PC-3 (cell line): ENCODE data around the gene CRTAC1. TPM values are rescaled to one million over a fixed set of nuclear protein-coding genes. Genes with fewer than 3 reads are reported as not detected.

Experiments
- ATAC-seq: fragments of 200-7000 bp; cut with Tn5 transposase; 2 replicates; pipeline ENCODE4 v1.9.1; 2020; ENCODE audit warnings: mild to moderate bottlenecking, moderate library complexity
- BruUV-seq: library from RNA; stranded (reverse); fragments of 400-500 nt; replicated peaks from 2 replicates; lab custom pipeline; 2021; lab: Mats Ljungman, UMichigan
- CTCF ChIA-PET: fragments of 300-600 bp; sonication (Branson Sonifier 250); formaldehyde crosslinking; loops from one replicate; lab custom pipeline; 2022; ENCODE audit warnings: antibody characterized with exemption; lab: Charles Lee
- POLR2A ChIA-PET: fragments of 300-600 bp; sonication (Branson Sonifier 250); formaldehyde crosslinking; loops from one replicate; lab custom pipeline; 2022; ENCODE audit warnings: antibody characterized with exemption; ENCODE audit not compliant: unreplicated experiment; lab: Charles Lee
- DNase-seq: peaks from one replicate; pipeline ENCODE4 v3.0.0-alpha.2; 2015
- H2AFZ ChIP-seq: fragments of 300-600 bp; sonication (generic); 2 replicates; pipeline ENCODE4 v1.6.0; 2016; ENCODE audit warnings: antibody characterized with exemption, low read length
- H3F3A ChIP-seq: fragments of 300-600 bp; sonication (generic); one replicate; pipeline ENCODE4 v1.6.0; 2017; ENCODE audit warnings: antibody characterized with exemption, low read length, control low read depth, mild to moderate bottlenecking; ENCODE audit not compliant: unreplicated experiment
- H3K27ac ChIP-seq: fragments of 300-600 bp; sonication (generic); 2 replicates; pipeline ENCODE4 v1.5.1; 2016; ENCODE audit warnings: mild to moderate bottlenecking, low read length
- H3K27me3 ChIP-seq: fragments of 300-600 bp; sonication (generic); 2 replicates; pipeline ENCODE4 v1.6.1; 2016; ENCODE audit warnings: low read length, mixed read lengths
- H3K36me3 ChIP-seq: fragments of 300-600 bp; sonication (generic); 2 replicates; pipeline ENCODE4 v1.6.1; 2016; ENCODE audit warnings: low read depth, mixed run types, low read length, mixed read lengths
- H3K4me1 ChIP-seq: fragments of 300-600 bp; sonication (generic); 2 replicates; pipeline ENCODE4 v1.5.1; 2016; ENCODE audit warnings: low read length; ENCODE audit not compliant: insufficient read depth
- H3K4me2 ChIP-seq: fragments of 300-600 bp; sonication (generic); 2 replicates; pipeline ENCODE4 v1.6.0; 2016; ENCODE audit warnings: low read length
- H3K4me3 ChIP-seq: fragments of 300-600 bp; sonication (generic); 2 replicates; pipeline ENCODE4 v1.5.1; 2016; ENCODE audit warnings: mild to moderate bottlenecking, low read length, mixed read lengths
- H3K79me2 ChIP-seq: fragments of 300-600 bp; sonication (generic); 2 replicates; pipeline ENCODE4 v1.6.1; 2017; ENCODE audit warnings: low read length, mixed read lengths
- H3K9ac ChIP-seq: fragments of 300-600 bp; sonication (generic); 2 replicates; pipeline ENCODE4 v1.6.0; 2016; ENCODE audit warnings: mild to moderate bottlenecking, low read length
- H3K9me2 ChIP-seq: fragments of 300-600 bp; sonication (generic); replicated peaks from 2 replicates; pipeline ENCODE4 v1.6.1; 2016; ENCODE audit warnings: mixed run types, low read length, mixed read lengths
- H3K9me3 ChIP-seq: fragments of 300-600 bp; sonication (generic); 2 replicates; pipeline ENCODE4 v1.6.1; 2016; ENCODE audit warnings: low read length, mixed read lengths
- H4K20me1 ChIP-seq: fragments of 300-600 bp; sonication (generic); 2 replicates; pipeline ENCODE4 v1.6.1; 2016; ENCODE audit warnings: low read length, mixed read lengths
- EZH2 ChIP-seq: fragments of 300-600 bp; sonication (generic); IDR thresholded peaks from one replicate; pipeline ENCODE4 v1.6.1; 2017; ENCODE audit warnings: antibody characterized with exemption, mild to moderate bottlenecking, low read length; ENCODE audit not compliant: unreplicated experiment
- EZH2phosphoT487 ChIP-seq: fragments of 300-600 bp; sonication (generic); IDR thresholded peaks from 2 replicates; pipeline ENCODE4 v1.6.1; 2018; ENCODE audit warnings: mild to moderate bottlenecking, antibody characterized with exemption, low read length, borderline replicate concordance
- intact Hi-C: fragments of 100-400 bp; cut with micrococcal nuclease; formaldehyde crosslinking; loops from 2 replicates; pipeline ENCODE4 v1.9.0; 2023
- total RNA-seq: library from RNA; depleted of rRNA; stranded (reverse); fragments of >200 nt; gene quantifications from 2 replicates; pipeline ENCODE4 v1.2.3, GENCODE V29; 2014
- TF ChIP-seq, protein P1 (sequence below): fragments of 300-600 bp; sonication (generic); conservative IDR thresholded peaks from 2 replicates; pipeline ENCODE4 v1.5.1; 2017; ENCODE audit warnings: antibody characterized with exemption, low read depth, mild to moderate bottlenecking, low read length

Gene CRTAC1
- total RNA-seq, 1 experiment from 2014 or later = not detected

DNA sequence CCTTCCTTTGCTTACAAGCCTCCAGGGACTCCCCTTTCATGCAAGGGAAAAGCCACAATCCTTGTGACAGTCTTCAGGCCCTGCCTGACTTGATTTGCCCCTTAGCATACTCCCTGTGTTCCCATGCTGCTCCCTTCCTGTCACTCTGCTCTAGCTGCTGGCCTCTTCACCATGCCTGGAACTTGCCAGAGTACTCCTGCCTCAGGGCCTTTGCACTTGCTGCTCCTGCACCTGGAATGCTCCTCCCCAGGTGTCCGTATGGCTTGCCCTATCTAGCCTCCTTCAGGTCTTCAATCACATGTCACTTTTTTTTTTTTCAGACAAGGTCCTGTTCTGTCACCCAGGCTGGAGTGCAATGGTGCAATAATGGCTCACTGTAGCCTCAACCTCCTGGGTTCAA lies 203.5 kb downstream of the CRTAC1 start:
- Histone ChIP-seq H3K36me3 (no peaks in the 10 kb centered on the region), H4K20me1 (no peaks in the 10 kb centered on the region), H3K9me2 (no peaks in the 10 kb centered on the region), H3K4me1 (peaks cover 30% of the 10 kb centered on the region), H3K27ac (no peak overlapping the region), H3K27me3 (no peaks in the 10 kb centered on the region), H3K79me2 (no peaks in the 10 kb centered on the region), H3K4me3 (no peak overlapping the region), H3K4me2 (no peak overlapping the region), H3F3A (no peaks in the 10 kb centered on the region), H2AFZ (no peak overlapping the region), H3K9ac (no peak overlapping the region), H3K9me3 (no peaks in the 10 kb centered on the region)
- ChIA-PET POLR2A (no interaction called here), CTCF (no interaction called here)
- no TSS peak for BruUV-seq
- TF ChIP-seq EZH2 = no peak
- TF ChIP-seq, protein P1, sequence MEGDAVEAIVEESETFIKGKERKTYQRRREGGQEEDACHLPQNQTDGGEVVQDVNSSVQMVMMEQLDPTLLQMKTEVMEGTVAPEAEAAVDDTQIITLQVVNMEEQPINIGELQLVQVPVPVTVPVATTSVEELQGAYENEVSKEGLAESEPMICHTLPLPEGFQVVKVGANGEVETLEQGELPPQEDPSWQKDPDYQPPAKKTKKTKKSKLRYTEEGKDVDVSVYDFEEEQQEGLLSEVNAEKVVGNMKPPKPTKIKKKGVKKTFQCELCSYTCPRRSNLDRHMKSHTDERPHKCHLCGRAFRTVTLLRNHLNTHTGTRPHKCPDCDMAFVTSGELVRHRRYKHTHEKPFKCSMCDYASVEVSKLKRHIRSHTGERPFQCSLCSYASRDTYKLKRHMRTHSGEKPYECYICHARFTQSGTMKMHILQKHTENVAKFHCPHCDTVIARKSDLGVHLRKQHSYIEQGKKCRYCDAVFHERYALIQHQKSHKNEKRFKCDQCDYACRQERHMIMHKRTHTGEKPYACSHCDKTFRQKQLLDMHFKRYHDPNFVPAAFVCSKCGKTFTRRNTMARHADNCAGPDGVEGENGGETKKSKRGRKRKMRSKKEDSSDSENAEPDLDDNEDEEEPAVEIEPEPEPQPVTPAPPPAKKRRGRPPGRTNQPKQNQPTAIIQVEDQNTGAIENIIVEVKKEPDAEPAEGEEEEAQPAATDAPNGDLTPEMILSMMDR = no peak
- TF ChIP-seq EZH2phosphoT487 = no peak
- ATAC-seq = no peak
- intact Hi-C loops = no loop called here
- no peak for DNase-seq

DNA sequence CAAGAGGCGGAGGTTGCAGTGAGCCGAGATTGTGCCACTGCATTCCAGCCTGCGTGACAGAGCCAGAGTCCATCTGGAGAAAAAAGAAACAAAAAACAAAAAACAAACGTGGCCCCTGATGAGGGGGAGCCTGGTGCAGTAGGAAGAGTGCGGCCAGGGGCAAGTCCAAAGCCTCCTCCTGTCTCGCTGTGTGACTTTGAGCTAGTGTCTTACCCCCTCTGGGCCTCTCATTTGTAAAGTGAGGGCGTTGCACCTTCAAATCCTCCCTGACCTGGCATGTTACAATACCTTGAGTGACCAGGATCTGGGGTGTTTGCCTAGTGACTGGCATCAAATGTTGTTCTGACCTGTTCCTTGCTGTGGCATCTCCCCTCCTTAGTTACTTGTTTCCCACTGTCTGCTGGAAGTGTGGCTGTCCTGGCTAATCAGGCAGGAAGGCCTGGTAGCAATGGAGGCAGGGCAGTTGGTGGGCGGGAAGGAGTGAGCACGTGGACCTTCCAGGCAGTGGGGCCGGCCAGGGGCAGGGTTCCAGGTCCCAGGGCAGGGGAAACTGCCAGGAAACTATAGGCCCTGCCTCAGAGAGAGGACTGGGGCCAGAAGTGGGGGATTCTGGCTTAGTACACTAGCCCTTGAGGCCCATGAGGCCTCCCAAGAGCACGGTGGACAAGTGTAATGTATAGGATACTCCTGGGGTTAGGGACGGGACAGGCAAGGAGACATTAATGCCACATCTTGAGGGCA lies 205.2 kb downstream of the CRTAC1 start:
- no TSS peak for BruUV-seq
- ATAC-seq = no peak
- no peaks in the 10 kb centered on the region for H4K20me1 ChIP-seq
- ChIA-PET CTCF (no interaction called here), POLR2A (no interaction called here)
- no peaks in the 10 kb centered on the region for H3K79me2 ChIP-seq
- H3K9me2 ChIP-seq = no peaks in the 10 kb centered on the region
- no peaks in the 10 kb centered on the region for H3F3A ChIP-seq
- H3K9me3 ChIP-seq = no peaks in the 10 kb centered on the region
- H3K9ac ChIP-seq = no peak overlapping the region
- TF ChIP-seq, protein P1 = no peak
- H2AFZ ChIP-seq = no peak overlapping the region
- intact Hi-C loops = no loop called here
- no peaks in the 10 kb centered on the region for H3K27me3 ChIP-seq
- peaks cover 31% of the 10 kb centered on the region for H3K4me1 ChIP-seq
- no peaks in the 10 kb centered on the region for H3K36me3 ChIP-seq
- no peak overlapping the region for H3K27ac ChIP-seq
- H3K4me2 ChIP-seq = no peak overlapping the region
- no peak for DNase-seq
- H3K4me3 ChIP-seq = no peak overlapping the region

DNA sequence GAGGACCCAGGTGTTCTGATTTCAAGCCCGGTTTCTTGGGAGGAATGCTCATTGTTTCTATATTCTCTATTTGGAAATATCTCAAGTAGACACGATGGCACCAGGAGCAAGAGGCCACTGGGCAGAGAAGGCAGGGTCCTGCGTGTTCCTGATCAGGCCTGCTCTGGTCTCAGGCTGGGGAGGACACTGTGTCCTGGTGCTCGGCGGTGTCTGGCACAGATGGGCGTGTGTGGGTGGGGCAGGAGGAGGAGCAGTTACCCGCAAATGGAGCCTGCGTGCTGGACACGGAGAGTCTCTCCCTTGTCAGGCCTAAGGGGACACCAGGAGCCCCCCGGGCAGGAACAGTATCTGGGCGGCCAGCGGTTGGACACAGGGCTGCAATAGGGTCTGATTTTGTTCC lies 206.7 kb downstream of the CRTAC1 start:
- DNase-seq = no peak
- no peak for ATAC-seq
- H3K79me2 ChIP-seq = no peaks in the 10 kb centered on the region
- no peaks in the 10 kb centered on the region for H3K36me3 ChIP-seq
- H3K4me3 ChIP-seq = no peak overlapping the region
- intact Hi-C loops = no loop called here
- H3F3A ChIP-seq = no peaks in the 10 kb centered on the region
- peaks cover 24% of the 10 kb centered on the region for H3K4me1 ChIP-seq
- POLR2A ChIA-PET = no interaction called here
- H2AFZ ChIP-seq = no peak overlapping the region
- BruUV-seq = no TSS peak
- no peaks in the 10 kb centered on the region for H4K20me1 ChIP-seq
- H3K27ac ChIP-seq = no peak overlapping the region
- CTCF ChIA-PET = no interaction called here
- no peak overlapping the region for H3K4me2 ChIP-seq
- H3K9ac ChIP-seq = no peak overlapping the region
- H3K27me3 ChIP-seq = no peaks in the 10 kb centered on the region
- no peaks in the 10 kb centered on the region for H3K9me3 ChIP-seq
- no peaks in the 10 kb centered on the region for H3K9me2 ChIP-seq
- TF ChIP-seq EZH2phosphoT487 = no peak
- TF ChIP-seq, protein P1 = no peak
- no peak for TF ChIP-seq EZH2
